Liver (tissue), 3 donors: ENCODE results near the gene LILRB5.
"Not testable (repeated sequence)": the region's sequence is repeated elsewhere in the genome, so short reads cannot be mapped to it uniquely, and the experiment has no call there.

Experiments used
- CTCF ChIP-seq: fragments of 150-350 bp; IDR thresholded peaks from 2 replicates; pipeline ENCODE4 v1.5.1; 2017; ENCODE audit warnings: improper control_type of control experiment, low read depth, low read length; ENCODE audit not compliant: missing input control
- MAX ChIP-seq: IDR thresholded peaks from 2 replicates; pipeline ENCODE4 v1.6.1; 2016; ENCODE audit warnings: antibody characterized with exemption
- RAD21 ChIP-seq, 2 donors: IDR thresholded peaks; 2 replicates each; pipeline ENCODE4 v1.6.1; 2016; ENCODE audit warnings: antibody characterized with exemption in 2 of 2, mild to moderate bottlenecking in 2 of 2
- TAF1 ChIP-seq: conservative IDR thresholded peaks from 2 replicates; pipeline ENCODE4 v1.6.1; 2016; ENCODE audit warnings: antibody characterized with exemption, mild to moderate bottlenecking
- donor health status: healthy.
- donor health status: healthy.

DNA sequence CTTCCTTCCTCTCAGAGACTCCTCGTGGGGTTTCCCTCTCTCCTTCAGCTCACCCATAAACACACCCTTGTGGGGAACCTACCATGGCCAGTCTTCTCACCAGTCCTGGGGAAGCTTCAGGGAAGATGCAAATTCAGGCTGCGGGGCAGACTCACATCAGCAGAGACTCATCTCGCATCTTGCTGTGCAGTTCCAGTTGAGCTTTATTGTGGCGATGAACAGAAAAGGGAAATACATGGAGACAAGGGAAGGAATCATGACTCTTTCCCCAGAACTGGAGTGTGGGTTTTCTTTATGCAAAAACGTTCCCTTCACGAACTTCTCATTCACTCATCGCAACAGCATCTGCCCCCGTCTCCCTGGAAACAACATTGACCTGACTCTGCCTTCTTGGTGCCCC is 32.1 kb upstream of the LILRB5 start:
- not testable (repeated sequence) for TF ChIP-seq CTCF; TAF1; RAD21 (IDR thresholded peaks at IDR 0.05); MAX
